Panc1 (cell line): ENCODE results near the gene TMEM178A. TPM values are rescaled to one million over a fixed set of nuclear protein-coding genes. Genes with fewer than 3 reads are reported as not detected.

ENCODE experiments used
- ATAC-seq: fragments of 200-7000 bp; cut with Tn5 transposase; 2 replicates; pipeline ENCODE4 v1.9.1; 2020; ENCODE audit warnings: mild to moderate bottlenecking, moderate library complexity
- BruUV-seq: library from RNA; stranded (reverse); fragments of 400-500 nt; replicated peaks from 2 replicates; lab custom pipeline; 2021; lab: Mats Ljungman, UMichigan
- CTCF ChIA-PET: fragments of 300-600 bp; sonication (Branson Sonifier 250); formaldehyde crosslinking; loops from one replicate; lab custom pipeline; 2022; ENCODE audit warnings: antibody characterized with exemption; lab: Charles Lee
- POLR2A ChIA-PET: fragments of 300-600 bp; sonication (Branson Sonifier 250); formaldehyde crosslinking; loops from one replicate; lab custom pipeline; 2022; ENCODE audit warnings: antibody characterized with exemption; lab: Charles Lee
- DNase-seq: peaks from one replicate; pipeline ENCODE4 v3.0.0-alpha.2; 2010; ENCODE audit warnings: low read depth, low spot score
- H3K27ac ChIP-seq: 2 replicates; pipeline ENCODE4 v1.5.1; 2011; ENCODE audit warnings: mild to moderate bottlenecking, low read length, inconsistent platforms
- H3K27me3 ChIP-seq: fragments of 200-500 bp; sonication (Bioruptor generic); 2 replicates; pipeline ENCODE4 v1.6.0; 2014; ENCODE audit warnings: low read length, inconsistent platforms; ENCODE audit not compliant: control insufficient read depth, insufficient read depth
- H3K36me3 ChIP-seq: fragments of 200-500 bp; sonication (Bioruptor generic); 2 replicates; pipeline ENCODE4 v1.5.1; 2014; ENCODE audit warnings: inconsistent platforms, mild to moderate bottlenecking, low read length, moderate library complexity; ENCODE audit not compliant: control insufficient read depth, insufficient read depth
- H3K4me1 ChIP-seq: 2 replicates; pipeline ENCODE4 v1.5.1; 2011; ENCODE audit warnings: inconsistent platforms, mild to moderate bottlenecking, low read length, moderate library complexity; ENCODE audit not compliant: control insufficient read depth, insufficient read depth
- H3K4me3 ChIP-seq, 2 experiments: 2 replicates each; pipeline ENCODE4 v1.5.1; 2011 to 2012; ENCODE audit warnings: low read depth in 2 of 2, low read length in 2 of 2, mild to moderate bottlenecking in 2 of 2, inconsistent platforms in 1 of 2, moderate library complexity in 1 of 2
- H3K9me3 ChIP-seq: fragments of 200-500 bp; sonication (Bioruptor generic); 2 replicates; pipeline ENCODE4 v1.5.1; 2014; ENCODE audit warnings: low read depth, mild to moderate bottlenecking, inconsistent platforms, low read length, moderate library complexity; ENCODE audit not compliant: control insufficient read depth, insufficient read depth
- CTCF ChIP-seq: fragments of 450-650 bp; IDR thresholded peaks from 2 replicates; pipeline ENCODE4 v1.5.1; 2017; ENCODE audit warnings: mild to moderate bottlenecking
- POLR2AphosphoS5 ChIP-seq: IDR thresholded peaks from 2 replicates; pipeline ENCODE4 v1.6.1; 2012; ENCODE audit warnings: mild to moderate bottlenecking, low read depth, low read length, moderate library complexity
- REST ChIP-seq, 2 experiments: IDR thresholded peaks; 2 replicates each; pipeline ENCODE4 v1.6.1; 2011 to 2012; ENCODE audit warnings: low read depth in 2 of 2, control low read depth in 1 of 2, low read length in 1 of 2, mild to moderate bottlenecking in 1 of 2, moderate library complexity in 1 of 2; ENCODE audit not compliant: insufficient read depth in 1 of 2
- SIN3A ChIP-seq: IDR thresholded peaks from 2 replicates; pipeline ENCODE4 v1.6.1; 2012; ENCODE audit warnings: low read depth, mild to moderate bottlenecking, low read length, moderate library complexity, borderline replicate concordance; ENCODE audit not compliant: insufficient read depth
- TCF7L2 ChIP-seq: IDR thresholded peaks from 2 replicates; pipeline ENCODE4 v1.6.1; 2011; ENCODE audit warnings: mild to moderate bottlenecking, low read depth, low read length, inconsistent platforms
- in situ Hi-C: cut with HindIII; loops from 2 replicates; pipeline ENCODE4 v1.10.0; 2016; ENCODE audit warnings: low sequenced_read_pairs, low pct_unique_long_range_greater_than_20kb
- intact Hi-C: fragments of 100-400 bp; cut with micrococcal nuclease; formaldehyde crosslinking; loops from one replicate; pipeline ENCODE4 v1.10.0; 2022; ENCODE audit not compliant: unreplicated experiment
- total RNA-seq: library from RNA; stranded (reverse); gene quantifications from one replicate; pipeline ENCODE4 v1.2.1, GENCODE V29; 2021; ENCODE audit not compliant: unreplicated experiment

TMEM178A gene
- total RNA-seq, 1 experiment from 2014 or later = not detected

GRCh38 chr2:39676342-39676741, 10.6 kb downstream of the TMEM178A start:
- no peak for DNase-seq
- in situ Hi-C loops (no loop called here), intact Hi-C loops (no loop called here)
- ChIA-PET CTCF (no interaction called here), POLR2A (no interaction called here)
- no peak for ATAC-seq
- Histone ChIP-seq H3K4me1 (no peaks in the 10 kb centered on the region), H3K27ac (no peak overlapping the region), H3K27me3 (peaks cover 40% of the 10 kb centered on the region), H3K4me3 (no peak overlapping the region), H3K36me3 (no peaks in the 10 kb centered on the region), H3K9me3 (no peaks in the 10 kb centered on the region)
- BruUV-seq = no TSS peak
- TF ChIP-seq REST (IDR thresholded peaks at IDR 0.05; ENCODE audit: insufficient read depth in 1 of 2, low read depth in 2 of 2, low read length in 1 of 2) (no peak), SIN3A (no peak), POLR2AphosphoS5 (no peak), TCF7L2 (no peak), CTCF (no peak)

- Histone ChIP-seq H3K27me3 (peaks cover 24% of the 10 kb centered on the region), H3K9me3 (no peaks in the 10 kb centered on the region), H3K4me1 (no peaks in the 10 kb centered on the region), H3K36me3 (no peaks in the 10 kb centered on the region), H3K4me3 (no peak overlapping the region), H3K27ac (no peak overlapping the region)
- ChIA-PET CTCF (no interaction called here), POLR2A (no interaction called here)
- TF ChIP-seq POLR2AphosphoS5 = no peak
- no peak for TF ChIP-seq REST (IDR thresholded peaks at IDR 0.05; ENCODE audit: insufficient read depth in 1 of 2, low read depth in 2 of 2, low read length in 1 of 2)
- TF ChIP-seq TCF7L2 = no peak
- no peak for TF ChIP-seq SIN3A
- TF ChIP-seq CTCF = no peak
- ATAC-seq (no peak), DNase-seq (no peak)
- no TSS peak for BruUV-seq
- in situ Hi-C loops = no loop called here
- intact Hi-C loops = no loop called here
Measured at GRCh38 chr2:39678170-39678569, 12.5 kb downstream of the TMEM178A start.
